AG04450 (cell line): ENCODE data around the gene GLT6D1. TPM values are rescaled to one million over a fixed set of nuclear protein-coding genes. Genes with fewer than 3 reads are reported as not detected.

ENCODE experiments used
- CTCF ChIA-PET: fragments of 300-600, 350-600 bp; formaldehyde crosslinking; extraction: SDS; loops from one replicate; lab custom pipeline; 2022; ENCODE audit warnings: antibody characterized with exemption, inconsistent platforms; lab: Charles Lee
- POLR2A ChIA-PET: fragments of 350-600 bp; formaldehyde crosslinking; extraction: SDS; loops from one replicate; lab custom pipeline; 2021; ENCODE audit warnings: antibody characterized with exemption, inconsistent platforms; lab: Yijun Ruan, JAX
- DNase-seq: peaks from one replicate; pipeline ENCODE4 v3.0.0-alpha.2; 2011; ENCODE audit warnings: low read depth, low spot score
- H3K27ac ChIP-seq: one replicate; pipeline ENCODE4 v1.5.1; 2012; ENCODE audit warnings: low read depth, low read length, control low read depth
- H3K27me3 ChIP-seq: one replicate; pipeline ENCODE4 v1.6.0; 2012; ENCODE audit warnings: low read length; ENCODE audit not compliant: control insufficient read depth, insufficient read depth
- H3K4me3 ChIP-seq: 2 replicates; pipeline ENCODE4 v1.5.1; 2011; ENCODE audit warnings: mild to moderate bottlenecking, low read depth, low read length, control low read depth
- H3K9me3 ChIP-seq: 2 replicates; pipeline ENCODE4 v1.5.1; 2012; ENCODE audit warnings: low read length; ENCODE audit not compliant: control insufficient read depth, insufficient read depth
- polyA plus RNA-seq: library from polyadenylated mRNA; depleted of rRNA; stranded (reverse); fragments of >200 nt; gene quantifications from 2 replicates; pipeline ENCODE4 v1.2.3, GENCODE V29; 2011
- TF ChIP-seq, protein P1 (sequence below): IDR thresholded peaks from 2 replicates; pipeline ENCODE4 v1.5.1; 2011; ENCODE audit warnings: low read depth, low read length, control low read depth, inconsistent platforms

GLT6D1 gene
- polyA plus RNA-seq, 1 experiment, result not detected

DNA sequence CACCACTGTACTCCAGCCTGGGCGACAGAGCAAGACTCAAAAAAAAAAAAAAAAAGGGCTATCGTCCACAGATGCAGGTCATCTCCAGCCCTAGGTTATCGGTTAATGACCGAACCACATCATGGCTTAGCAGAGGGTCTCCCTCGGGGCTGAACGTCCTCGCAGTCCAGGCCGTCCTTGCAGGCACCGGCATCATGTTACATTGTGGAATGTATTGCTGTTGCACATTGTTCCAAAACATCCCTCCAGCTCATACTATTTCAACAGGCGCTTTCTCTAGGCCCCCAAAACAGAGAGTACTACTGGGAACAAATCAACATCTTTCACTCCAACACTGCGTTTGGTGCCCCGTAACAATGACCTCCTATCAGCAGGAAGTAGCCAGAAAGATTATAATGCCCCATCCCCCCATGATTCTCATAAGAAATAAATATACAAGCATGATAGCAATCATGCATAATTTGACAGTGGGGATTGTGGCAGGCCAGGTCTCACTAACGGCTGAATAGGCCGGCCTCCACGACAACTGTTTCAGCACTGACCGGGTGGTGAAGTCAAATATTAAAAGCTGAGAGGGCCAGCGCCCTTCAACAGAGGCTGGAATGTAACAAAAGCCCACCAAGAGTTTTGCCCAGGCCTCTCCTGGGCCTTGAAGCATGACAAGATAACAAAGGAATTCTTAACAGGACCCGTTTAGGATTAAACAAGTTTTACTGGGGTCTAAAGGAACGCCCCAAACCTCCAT is 22.6 kb upstream of the GLT6D1 start:
- TF ChIP-seq, protein P1, sequence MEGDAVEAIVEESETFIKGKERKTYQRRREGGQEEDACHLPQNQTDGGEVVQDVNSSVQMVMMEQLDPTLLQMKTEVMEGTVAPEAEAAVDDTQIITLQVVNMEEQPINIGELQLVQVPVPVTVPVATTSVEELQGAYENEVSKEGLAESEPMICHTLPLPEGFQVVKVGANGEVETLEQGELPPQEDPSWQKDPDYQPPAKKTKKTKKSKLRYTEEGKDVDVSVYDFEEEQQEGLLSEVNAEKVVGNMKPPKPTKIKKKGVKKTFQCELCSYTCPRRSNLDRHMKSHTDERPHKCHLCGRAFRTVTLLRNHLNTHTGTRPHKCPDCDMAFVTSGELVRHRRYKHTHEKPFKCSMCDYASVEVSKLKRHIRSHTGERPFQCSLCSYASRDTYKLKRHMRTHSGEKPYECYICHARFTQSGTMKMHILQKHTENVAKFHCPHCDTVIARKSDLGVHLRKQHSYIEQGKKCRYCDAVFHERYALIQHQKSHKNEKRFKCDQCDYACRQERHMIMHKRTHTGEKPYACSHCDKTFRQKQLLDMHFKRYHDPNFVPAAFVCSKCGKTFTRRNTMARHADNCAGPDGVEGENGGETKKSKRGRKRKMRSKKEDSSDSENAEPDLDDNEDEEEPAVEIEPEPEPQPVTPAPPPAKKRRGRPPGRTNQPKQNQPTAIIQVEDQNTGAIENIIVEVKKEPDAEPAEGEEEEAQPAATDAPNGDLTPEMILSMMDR, result no peak
- ChIA-PET CTCF (no interaction called here), POLR2A (no interaction called here)
- H3K27me3 ChIP-seq, result peaks cover 2% of the 10 kb centered on the region
- H3K4me3 ChIP-seq, result no peak overlapping the region
- no peak overlapping the region for H3K27ac ChIP-seq
- peaks cover 17% of the 10 kb centered on the region for H3K9me3 ChIP-seq
- no peak for DNase-seq

DNA sequence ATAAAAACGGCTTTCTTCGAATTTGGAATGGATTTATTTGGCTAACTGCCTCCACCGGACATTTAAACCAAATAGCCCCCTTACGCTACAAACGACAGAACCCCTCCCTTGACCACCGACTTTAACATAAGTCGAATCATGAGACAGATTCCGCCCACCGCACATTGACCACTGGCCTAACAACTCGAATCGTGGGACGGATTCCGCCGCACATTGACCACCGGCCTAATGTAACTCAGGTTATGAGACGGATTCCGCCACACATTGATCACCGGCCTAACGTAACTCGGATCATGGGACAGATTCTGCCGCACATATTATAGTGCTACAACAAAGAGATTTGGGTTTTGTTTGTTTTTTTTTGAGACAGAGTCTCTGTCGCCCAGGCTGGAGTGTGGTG is 21.1 kb upstream of the GLT6D1 start:
- Histone ChIP-seq H3K27me3 (peaks cover 2% of the 10 kb centered on the region), H3K4me3 (no peak overlapping the region), H3K9me3 (peaks cover 25% of the 10 kb centered on the region), H3K27ac (no peak overlapping the region)
- ChIA-PET CTCF (no interaction called here), POLR2A (no interaction called here)
- TF ChIP-seq, protein P1, result no peak
- no peak for DNase-seq

DNA sequence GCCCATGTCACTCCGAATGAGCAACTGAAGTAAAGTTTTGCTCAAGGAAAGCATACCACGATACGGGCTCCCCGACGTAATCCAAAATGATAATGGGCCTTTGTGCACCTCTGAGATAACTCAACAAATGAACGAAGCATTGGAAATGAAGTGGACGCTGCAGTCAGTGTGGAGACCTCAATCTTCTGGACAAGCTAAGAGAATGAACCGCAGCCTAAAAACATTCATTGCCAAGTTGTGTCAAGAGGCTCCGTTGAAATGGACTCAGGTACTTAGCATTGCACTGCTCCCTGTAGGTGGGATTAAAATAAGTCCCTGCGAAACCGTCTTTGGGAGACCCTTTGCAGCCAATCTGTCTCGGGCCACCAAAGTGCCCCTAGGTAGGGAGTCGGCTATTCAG is 19.9 kb upstream of the GLT6D1 start:
- no peak overlapping the region for H3K4me3 ChIP-seq
- no peak overlapping the region for H3K27ac ChIP-seq
- peaks cover 2% of the 10 kb centered on the region for H3K27me3 ChIP-seq
- POLR2A ChIA-PET, result no interaction called here
- no peak for DNase-seq
- H3K9me3 ChIP-seq, result peaks cover 22% of the 10 kb centered on the region
- TF ChIP-seq, protein P1, result no peak
- CTCF ChIA-PET, result no interaction called here

DNA sequence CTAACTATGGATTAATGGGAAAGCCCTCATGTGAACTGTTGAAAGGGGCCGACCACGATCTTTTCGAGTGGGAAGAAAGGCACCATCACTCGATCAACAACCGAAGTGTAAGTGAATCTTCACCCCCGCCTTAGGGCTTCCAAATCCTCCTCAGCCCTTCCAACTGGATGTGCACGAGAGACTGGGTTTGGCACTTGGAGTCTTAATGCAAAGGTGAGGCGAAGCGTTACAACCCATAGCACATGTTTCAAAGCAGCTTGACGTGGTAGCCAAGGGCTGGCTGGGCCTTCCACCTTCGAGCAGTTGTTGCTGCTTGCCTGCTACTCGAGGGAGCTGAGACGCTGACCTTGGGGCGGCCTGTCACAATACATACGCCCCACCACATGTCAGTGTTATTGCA is 18.1 kb upstream of the GLT6D1 start:
- Histone ChIP-seq H3K9me3 (peaks cover 22% of the 10 kb centered on the region), H3K4me3 (no peak overlapping the region), H3K27ac (no peak overlapping the region), H3K27me3 (no peaks in the 10 kb centered on the region)
- CTCF ChIA-PET, result no interaction called here
- TF ChIP-seq, protein P1, result no peak
- no peak for DNase-seq
- POLR2A ChIA-PET, result no interaction called here

DNA sequence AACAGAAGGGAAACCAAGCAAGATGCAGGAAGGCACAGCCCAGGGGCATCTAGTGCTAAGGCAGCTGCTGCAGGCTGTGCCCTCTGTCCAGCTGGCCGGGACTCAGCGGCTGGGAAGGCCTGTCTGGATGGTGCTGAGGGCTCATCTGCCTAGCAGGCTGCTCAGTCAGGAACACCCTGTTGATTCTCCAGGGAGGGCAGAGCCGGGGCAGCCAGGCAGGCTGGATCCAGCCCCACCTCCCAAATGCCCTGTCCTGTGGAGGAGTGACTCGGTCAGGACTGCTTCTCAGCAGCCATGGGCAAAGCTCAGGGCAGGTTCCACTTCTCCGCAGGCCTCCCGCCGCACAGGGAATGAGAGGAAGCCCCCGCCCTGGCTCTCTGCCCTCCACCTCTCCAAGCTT is 16.0 kb upstream of the GLT6D1 start:
- ChIA-PET CTCF (no interaction called here), POLR2A (no interaction called here)
- no peaks in the 10 kb centered on the region for H3K27me3 ChIP-seq

More for the DNA sequence above, 16.0 kb upstream of the GLT6D1 start:
- Histone ChIP-seq H3K9me3 (peaks cover 15% of the 10 kb centered on the region), H3K27ac (no peak overlapping the region), H3K4me3 (no peak overlapping the region)
- no peak for DNase-seq
- TF ChIP-seq, protein P1, result no peak
